Heart right ventricle (tissue), 16 donors: ENCODE results near the gene BAZ1B. TPM values are rescaled to one million over a fixed set of nuclear protein-coding genes. Genes with fewer than 3 reads are reported as not detected.
"Not testable (repeated sequence)": the region's sequence is repeated elsewhere in the genome, so short reads cannot be mapped to it uniquely, and the experiment has no call there.

Experiments
- ATAC-seq, 8 donors: fragments of 200-7000 bp; cut with Tn5 transposase; one replicate each; pipeline ENCODE4 v1.9.1; 2020; ENCODE audit warnings: mild to moderate bottlenecking in 8 of 8, moderate library complexity in 8 of 8, moderate number of reproducible peaks in 1 of 8
- DNase-seq, 2 donors: peaks; one replicate each; pipeline ENCODE4 v3.0.0-alpha.2; 2020
- H3K27ac ChIP-seq, 10 donors: fragments of 200-600 bp; sonication (generic) in 2 of 10; one replicate each; pipeline versions ENCODE4 v1.5.0 to v1.8.0; 2020 to 2022; ENCODE audit warnings: mild to moderate bottlenecking in 3 of 10
- H3K27me3 ChIP-seq, 7 donors: fragments of 200-600 bp; one replicate each; pipeline ENCODE4 v1.8.0; 2021 to 2022; ENCODE audit warnings: mild to moderate bottlenecking in 2 of 7
- H3K36me3 ChIP-seq, 9 donors: fragments of 200-600 bp; sonication (generic) in 1 of 9; one replicate each; pipeline versions ENCODE4 v1.5.0 to v1.8.0; 2020 to 2022; ENCODE audit warnings: mild to moderate bottlenecking in 2 of 9
- H3K4me1 ChIP-seq, 9 donors: fragments of 200-600 bp; sonication (generic) in 1 of 9; one replicate each; pipeline versions ENCODE4 v1.5.0 to v1.8.0; 2020 to 2022; ENCODE audit warnings: mild to moderate bottlenecking in 4 of 9
- H3K4me3 ChIP-seq, 10 donors: fragments of 200-600 bp; sonication (generic) in 2 of 10; one replicate each; pipeline versions ENCODE4 v1.5.0 to v1.8.0; 2020 to 2022; ENCODE audit warnings: mild to moderate bottlenecking in 7 of 10, moderate library complexity in 2 of 10
- H3K9me3 ChIP-seq, 11 donors: fragments of 200-600 bp in 10 of 11; sonication (generic) in 2 of 11; one replicate each; pipeline versions ENCODE4 v1.5.0 to v1.8.0; 2013 to 2022; ENCODE audit warnings: mild to moderate bottlenecking in 2 of 11, control low read depth in 1 of 11, moderate library complexity in 1 of 11
- CTCF ChIP-seq, 9 donors: fragments of 200-600 bp; sonication (generic) in 2 of 9; IDR thresholded peaks; one replicate each; pipeline versions ENCODE4 v1.5.0 to v1.8.0; 2021 to 2022; ENCODE audit warnings: antibody characterized with exemption in 9 of 9, mild to moderate bottlenecking in 5 of 9, moderate library complexity in 1 of 9
- WGBS, 2 donors: extraction: QIAGEN DNeasy Blood & Tissue Kit; methylation state at CpG; one replicate each; pipeline ENCODE4 v1.1.7; 2013; ENCODE audit warnings: inconsistent platforms in 1 of 2; 5-methylcytosine and 5-hydroxymethylcytosine counted together
- intact Hi-C, 10 donors: fragments of 100-400 bp; cut with DNase I; formaldehyde crosslinking; loops; one replicate each; pipeline versions ENCODE4 v1.11.1 to v1.14.2; 2022
- polyA plus RNA-seq, 2 donors: library from polyadenylated mRNA; stranded (reverse); fragments of 200-250 nt; gene quantifications; one replicate each; pipeline ENCODE4 v1.2.3, GENCODE V29; 2013
- total RNA-seq, 10 donors: library from RNA; stranded (reverse); fragmentation: NEBNext Ultra II Directional in 3 of 10; extraction: Animal tissue kit (Norgen Biotek cat#: 25700) in 3 of 10; gene quantifications; one replicate each; pipeline versions ENCODE4 v1.2.1 to v1.2.4, GENCODE V29; 2021 to 2023
- donor health status: Arrhythmogenic right ventricular cardiomyopathy.
- donor health status: ischemic (EF 13 %, LVEDD 7.1; RV severe dilation, severe dysfunction).
- donor health status: healthy with polysubstance abuse.
- donor health status: DM: no; HTN: yes; CAD: no.
- donor health status: DM: no; HTN: no; CAD: no.
- donor health status: ischemic (EF 25% LVEDD 6.9; RV normal size, moderate dysfunction).
- donor health status: ischemic (EF 25% LVEDD 5.7; RV mildly dilated, moderate dysfunction).
- donor health status: healthy.
- donor health status: DM: yes; HTN: yes; CAD: no.
- donor health status: Ischemic cardiomyopathy.
- donor health status: ischemic (EF 35%, LVEDD 5.7; RV mildly dilated, moderate dysfunction).
- donor health status: nonischemic (EF 11% LVEDD 7.7; RV severe dilation, severe dysfunction).
- donor health status: DM: yes; HTN: yes; CAD: no.
- donor health status: PGD.
- donor health status: ischemic (EF 29% LVEDD 5.4; RV normal size, mild dysfunction).
- donor health status: nonischemic (EF 23%, LVEDD 6.1; RV moderate dilation, normal function).

BAZ1B gene
- total and polyA plus RNA-seq, 12 donors = 11.7 to 49.9 (median 39.5) TPM

- ATAC-seq = peak in 1 of 8 donors; percentile 23
- Histone ChIP-seq H3K4me1 (peaks cover 0 to 18% (median 0%) of the 10 kb centered on the region in 9 donors), H3K36me3 (peaks cover 6 to 49% (median 29%) of the 10 kb centered on the region in 9 donors), H3K27me3 (no peaks in the 10 kb centered on the region), H3K4me3 (no peak overlapping the region), H3K27ac (no peak overlapping the region), H3K9me3 (no peaks in the 10 kb centered on the region)
- WGBS, 2 donors = 80 to 82% methylated on average over 12 of the region's 12 CpGs
- intact Hi-C loops = no loop called here
- no peak for TF ChIP-seq CTCF (IDR thresholded peaks at IDR 0.05)
- no peak for DNase-seq
These were observed 46.0 kb upstream of the BAZ1B start for GRCh38 chr7:73567846-73568685.

GRCh38 chr7:73567140-73567539, 45.0 kb upstream of the BAZ1B start:
- no peak for TF ChIP-seq CTCF (IDR thresholded peaks at IDR 0.05)
- DNase-seq (no peak), ATAC-seq (no peak)
- Histone ChIP-seq H3K9me3 (no peaks in the 10 kb centered on the region), H3K27ac (no peak overlapping the region), H3K4me1 (peaks cover 0 to 18% (median 0%) of the 10 kb centered on the region in 9 donors), H3K36me3 (peaks cover 0 to 40% (median 20%) of the 10 kb centered on the region in 9 donors), H3K4me3 (no peak overlapping the region), H3K27me3 (no peaks in the 10 kb centered on the region)
- 86 to 87% methylated on average over 4 of the region's 4 CpGs for WGBS, 2 donors
- intact Hi-C loops = no loop called here

GRCh38 chr7:73566431-73566830, 44.3 kb upstream of the BAZ1B start:
- Histone ChIP-seq H3K36me3 (peaks cover 0 to 33% (median 14%) of the 10 kb centered on the region in 9 donors), H3K27ac (peak overlapping the region in 1 of 10 donors; percentile 53), H3K4me3 (peak overlapping the region in 4 of 10 donors; percentile 21 to 51 (median 35)), H3K4me1 (peaks cover 0 to 18% (median 0%) of the 10 kb centered on the region in 9 donors)
- ATAC-seq, DNase-seq, H3K9me3 ChIP-seq, H3K27me3 ChIP-seq, intact Hi-C loops: not testable (repeated sequence)

GRCh38 chr7:73565675-73566340, 43.7 kb upstream of the BAZ1B start:
- 69 to 76% methylated on average over 7 of the region's 7 CpGs for WGBS, 2 donors
- no peak for ATAC-seq
- DNase-seq = no peak
- Histone ChIP-seq H3K27ac (peak overlapping the region in 1 of 10 donors; percentile 53), H3K4me1 (peaks cover 0 to 18% (median 0%) of the 10 kb centered on the region in 9 donors), H3K9me3 (no peaks in the 10 kb centered on the region), H3K4me3 (peak overlapping the region in 6 of 10 donors; percentile 19 to 51 (median 27)), H3K27me3 (no peaks in the 10 kb centered on the region), H3K36me3 (peaks cover 0 to 27% (median 8%) of the 10 kb centered on the region in 9 donors)
- TF ChIP-seq CTCF (IDR thresholded peaks at IDR 0.05) = no peak
- intact Hi-C loops = no loop called here
